CD4-positive, alpha-beta T cell treated with Interleukin-15 for 1 hour (primary cell): ENCODE measurements around the gene OR10G7.

Experiments used
- DNase-seq: peaks from one replicate; pipeline ENCODE4 v3.0.0-alpha.2; 2020

The OR10G7 gene

GRCh38 chr11:124041254-124041653 lies at the start of gene OR10G7:
TSS of gene OR10G7 (minus strand) at chr11:124041325. CDS start at chr11:124039001, 2,324 bp downstream.
- DNase-seq, result no peak

- no peak for DNase-seq
These were observed 45.1 kb upstream of the OR10G7 start for GRCh38 chr11:124085997-124086846.

- no peak for DNase-seq
These were observed 44.5 kb upstream of the OR10G7 start for GRCh38 chr11:124085583-124085982.

GRCh38 chr11:124082371-124082770 lies 41.2 kb upstream of the OR10G7 start:
- DNase-seq, result no peak

GRCh38 chr11:124081483-124081882 lies 40.4 kb upstream of the OR10G7 start:
- no peak for DNase-seq

- DNase-seq, result no peak
These were observed 39.3 kb upstream of the OR10G7 start for GRCh38 chr11:124080327-124081001.

- DNase-seq, result no peak
These were observed 38.7 kb upstream of the OR10G7 start for GRCh38 chr11:124079631-124080326.

- no peak for DNase-seq
These were observed 37.5 kb upstream of the OR10G7 start for GRCh38 chr11:124078591-124078990.

GRCh38 chr11:124077266-124077665 lies 36.1 kb upstream of the OR10G7 start:
- DNase-seq, result no peak

- DNase-seq, result no peak
These were observed 34.9 kb upstream of the OR10G7 start for GRCh38 chr11:124075841-124076651.

GRCh38 chr11:124075492-124075840 lies 34.3 kb upstream of the OR10G7 start:
- no peak for DNase-seq

- DNase-seq, result no peak
These were observed 33.4 kb upstream of the OR10G7 start for GRCh38 chr11:124074554-124074953.

- no peak for DNase-seq
These were observed 31.0 kb upstream of the OR10G7 start for GRCh38 chr11:124072147-124072546.

- no peak for DNase-seq
These were observed 30.5 kb upstream of the OR10G7 start for GRCh38 chr11:124071623-124071948.

GRCh38 chr11:124070915-124071622 lies 29.9 kb upstream of the OR10G7 start:
- DNase-seq, result peak; percentile 58

- peak; percentile 62 for DNase-seq
These were observed 28.6 kb upstream of the OR10G7 start for GRCh38 chr11:124069429-124070401.

GRCh38 chr11:124068601-124069110 lies 27.5 kb upstream of the OR10G7 start:
- no peak for DNase-seq

- no peak for DNase-seq
These were observed 11.8 kb upstream of the OR10G7 start for GRCh38 chr11:124052966-124053365.

- DNase-seq, result no peak
These were observed 9.6 kb upstream of the OR10G7 start for GRCh38 chr11:124050748-124051147.

GRCh38 chr11:124043420-124043819 lies 2.3 kb upstream of the OR10G7 start:
- DNase-seq, result no peak

GRCh38 chr11:124039557-124039956 lies 1.6 kb downstream of the OR10G7 start:
- no peak for DNase-seq
